WTC11 (cell line): Measurements from ENCODE around the gene KCNS3. TPM values are rescaled to one million over a fixed set of nuclear protein-coding genes. Genes with fewer than 3 reads are reported as not detected.
A peak's percentile ranks its signal among the peaks of the same experiment; 100 is the strongest.
"Not testable (repeated sequence)": the region's sequence is repeated elsewhere in the genome, so short reads cannot be mapped to it uniquely, and the experiment has no call there.

Source experiments
- ATAC-seq: fragments of 200-7000 bp; cut with Tn5 transposase; 2 replicates; pipeline ENCODE4 v1.10.0; 2021; ENCODE audit warnings: mild to moderate bottlenecking, moderate library complexity
- CTCF ChIA-PET: fragments of 300-600 bp; sonication (Branson Sonifier 250); formaldehyde crosslinking; loops from one replicate; lab custom pipeline; 2021; ENCODE audit warnings: antibody characterized with exemption; lab: Charles Lee
- POLR2A ChIA-PET: fragments of 350-600 bp; sonication (Branson Sonifier 250); formaldehyde crosslinking; loops from one replicate; lab custom pipeline; 2021; ENCODE audit warnings: antibody characterized with exemption; lab: Charles Lee
- DNase-seq: peaks from one replicate; pipeline ENCODE4 v3.0.0; 2021; ENCODE audit warnings: low spot score
- H3K27ac Mint-ChIP-seq: 2 replicates; pipeline ENCODE4 v1.8.0; 2021; ENCODE audit warnings: mixed read lengths
- H3K27me3 Mint-ChIP-seq: 2 replicates; pipeline ENCODE4 v1.8.0; 2021; ENCODE audit warnings: low read depth, mild to moderate bottlenecking, moderate library complexity, mixed read lengths
- H3K36me3 Mint-ChIP-seq: 2 replicates; pipeline ENCODE4 v1.8.0; 2021; ENCODE audit warnings: mixed read lengths
- H3K4me1 Mint-ChIP-seq: 2 replicates; pipeline ENCODE4 v1.8.0; 2022; ENCODE audit warnings: mixed read lengths
- H3K4me3 Mint-ChIP-seq: 2 replicates; pipeline ENCODE4 v1.8.0; 2021; ENCODE audit warnings: mild to moderate bottlenecking, moderate library complexity, mixed read lengths
- H3K9me3 Mint-ChIP-seq: 2 replicates; pipeline ENCODE4 v1.8.0; 2021; ENCODE audit warnings: mixed read lengths
- CREM ChIP-seq: sonication (generic); formaldehyde crosslinking; IDR thresholded peaks from 2 replicates; pipeline ENCODE4 v1.8.1; 2022; ENCODE audit warnings: mild to moderate bottlenecking, missing genetic modification reagents, moderate library complexity
- ETV6 ChIP-seq: sonication (generic); formaldehyde crosslinking; IDR thresholded peaks from 2 replicates; pipeline ENCODE4 v1.8.1; 2022; ENCODE audit warnings: mild to moderate bottlenecking, missing genetic modification reagents
- FOXK1 ChIP-seq: sonication (generic); formaldehyde crosslinking; IDR thresholded peaks from 2 replicates; pipeline ENCODE4 v1.8.0; 2022; ENCODE audit warnings: mild to moderate bottlenecking, moderate library complexity, missing genetic modification reagents
- GRHL2 ChIP-seq: fragments of 250-450 bp; sonication (Bioruptor Pico); IDR thresholded peaks from 2 replicates; pipeline ENCODE4 v1.8.0; 2022; ENCODE audit warnings: mild to moderate bottlenecking, moderate library complexity; ENCODE audit not compliant: insufficient replicate concordance, severe bottlenecking
- GTF2I ChIP-seq: fragments of 250-450 bp; sonication (Bioruptor Pico); conservative IDR thresholded peaks from 2 replicates; pipeline ENCODE4 v1.4.0; 2021; ENCODE audit warnings: mild to moderate bottlenecking
- RORB ChIP-seq: fragments of 250-450 bp; sonication (Bioruptor Pico); IDR thresholded peaks from 2 replicates; pipeline ENCODE4 v1.9.0; 2021; ENCODE audit warnings: mild to moderate bottlenecking
- SMAD3 ChIP-seq: sonication (generic); formaldehyde crosslinking; IDR thresholded peaks from 2 replicates; pipeline ENCODE4 v1.8.0; 2022; ENCODE audit warnings: missing genetic modification reagents, mild to moderate bottlenecking, borderline replicate concordance
- ZBTB21 ChIP-seq: sonication (generic); formaldehyde crosslinking; IDR thresholded peaks from 2 replicates; pipeline ENCODE4 v1.8.1; 2023; ENCODE audit warnings: mild to moderate bottlenecking, missing genetic modification reagents, borderline replicate concordance
- ZNF263 ChIP-seq: sonication (generic); formaldehyde crosslinking; IDR thresholded peaks from 2 replicates; pipeline ENCODE4 v1.8.1; 2022; ENCODE audit warnings: low read depth, mild to moderate bottlenecking, moderate library complexity, missing genetic modification reagents
- ZNF416 ChIP-seq: fragments of 250-450 bp; sonication (Bioruptor Pico); IDR thresholded peaks from 2 replicates; pipeline ENCODE4 v1.9.0; 2021; ENCODE audit warnings: mild to moderate bottlenecking, inconsistent platforms
- total RNA-seq: library from RNA; stranded (reverse); gene quantifications from 3 replicates; pipeline ENCODE4 v1.2.3, GENCODE V29; 2021
- TF ChIP-seq, protein P1 (sequence below): sonication (generic); formaldehyde crosslinking; IDR thresholded peaks from 2 replicates; pipeline ENCODE4 v1.8.0; 2022; ENCODE audit warnings: mild to moderate bottlenecking, missing genetic modification reagents
- TF ChIP-seq, protein P2 (sequence below): sonication (generic); formaldehyde crosslinking; IDR thresholded peaks from 2 replicates; pipeline ENCODE4 v1.8.1; 2022; ENCODE audit warnings: mild to moderate bottlenecking, missing genetic modification reagents, moderate library complexity, borderline replicate concordance
- TF ChIP-seq, protein P3 (sequence below): fragments of 250-450 bp; sonication (Bioruptor Pico); IDR thresholded peaks from 2 replicates; pipeline ENCODE4 v2.1.2; 2022; ENCODE audit warnings: mild to moderate bottlenecking, moderate library complexity
- TF ChIP-seq, protein P4 (sequence below): fragments of 250-450 bp; sonication (Bioruptor Pico); IDR thresholded peaks from 2 replicates; pipeline ENCODE4 v1.9.0; 2021; ENCODE audit warnings: moderate library complexity, mild to moderate bottlenecking, inconsistent platforms, borderline replicate concordance
- TF ChIP-seq, protein P5 (sequence below): sonication (generic); formaldehyde crosslinking; IDR thresholded peaks from 2 replicates; pipeline ENCODE4 v1.8.1; 2023; ENCODE audit warnings: mild to moderate bottlenecking, missing genetic modification reagents, moderate library complexity
- TF ChIP-seq, protein P6 (sequence below): sonication (generic); formaldehyde crosslinking; conservative IDR thresholded peaks from 2 replicates; pipeline ENCODE4 v1.8.1; 2022; ENCODE audit warnings: mild to moderate bottlenecking, missing genetic modification reagents

The KCNS3 gene
- total RNA-seq, 1 experiment from 2014 or later = 25.2 TPM

DNA sequence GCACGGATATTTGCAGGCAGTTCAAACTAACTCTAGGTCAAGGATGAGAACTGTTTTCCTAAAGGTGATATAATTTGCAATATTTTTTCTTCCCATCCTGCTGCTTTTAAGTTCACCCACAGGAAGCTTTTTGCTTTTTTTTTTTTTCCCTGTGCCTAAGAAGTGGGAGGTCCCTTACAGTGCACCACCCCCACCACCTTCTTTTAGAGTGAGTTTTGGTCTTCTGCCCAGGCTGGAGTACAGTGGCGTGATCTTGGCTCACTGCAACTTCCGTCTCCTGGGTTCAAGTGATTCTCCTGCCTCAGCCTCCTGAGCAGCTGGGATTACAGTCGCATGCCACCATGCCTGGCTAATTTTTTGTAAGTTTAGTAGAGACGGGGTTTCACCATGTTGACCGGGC is 82.5 kb downstream of the KCNS3 start:
- Mint-ChIP-seq H3K27ac (no peak overlapping the region), H3K36me3 (no peaks in the 10 kb centered on the region), H3K27me3 (no peaks in the 10 kb centered on the region), H3K4me3 (no peak overlapping the region), H3K4me1 (peaks cover 13% of the 10 kb centered on the region), H3K9me3 (no peaks in the 10 kb centered on the region)
- DNase-seq (no peak), ATAC-seq (no peak)
- ChIA-PET POLR2A (no interaction called here), CTCF (no interaction called here)
- TF ChIP-seq, protein P1, sequence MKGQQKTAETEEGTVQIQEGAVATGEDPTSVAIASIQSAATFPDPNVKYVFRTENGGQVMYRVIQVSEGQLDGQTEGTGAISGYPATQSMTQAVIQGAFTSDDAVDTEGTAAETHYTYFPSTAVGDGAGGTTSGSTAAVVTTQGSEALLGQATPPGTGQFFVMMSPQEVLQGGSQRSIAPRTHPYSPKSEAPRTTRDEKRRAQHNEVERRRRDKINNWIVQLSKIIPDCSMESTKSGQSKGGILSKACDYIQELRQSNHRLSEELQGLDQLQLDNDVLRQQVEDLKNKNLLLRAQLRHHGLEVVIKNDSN (CRISPR knock-in tag) = no peak
- TF ChIP-seq GTF2I = no peak
- TF ChIP-seq, protein P2, sequence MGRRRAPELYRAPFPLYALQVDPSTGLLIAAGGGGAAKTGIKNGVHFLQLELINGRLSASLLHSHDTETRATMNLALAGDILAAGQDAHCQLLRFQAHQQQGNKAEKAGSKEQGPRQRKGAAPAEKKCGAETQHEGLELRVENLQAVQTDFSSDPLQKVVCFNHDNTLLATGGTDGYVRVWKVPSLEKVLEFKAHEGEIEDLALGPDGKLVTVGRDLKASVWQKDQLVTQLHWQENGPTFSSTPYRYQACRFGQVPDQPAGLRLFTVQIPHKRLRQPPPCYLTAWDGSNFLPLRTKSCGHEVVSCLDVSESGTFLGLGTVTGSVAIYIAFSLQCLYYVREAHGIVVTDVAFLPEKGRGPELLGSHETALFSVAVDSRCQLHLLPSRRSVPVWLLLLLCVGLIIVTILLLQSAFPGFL (CRISPR knock-in tag) = no peak
- TF ChIP-seq, protein P3, sequence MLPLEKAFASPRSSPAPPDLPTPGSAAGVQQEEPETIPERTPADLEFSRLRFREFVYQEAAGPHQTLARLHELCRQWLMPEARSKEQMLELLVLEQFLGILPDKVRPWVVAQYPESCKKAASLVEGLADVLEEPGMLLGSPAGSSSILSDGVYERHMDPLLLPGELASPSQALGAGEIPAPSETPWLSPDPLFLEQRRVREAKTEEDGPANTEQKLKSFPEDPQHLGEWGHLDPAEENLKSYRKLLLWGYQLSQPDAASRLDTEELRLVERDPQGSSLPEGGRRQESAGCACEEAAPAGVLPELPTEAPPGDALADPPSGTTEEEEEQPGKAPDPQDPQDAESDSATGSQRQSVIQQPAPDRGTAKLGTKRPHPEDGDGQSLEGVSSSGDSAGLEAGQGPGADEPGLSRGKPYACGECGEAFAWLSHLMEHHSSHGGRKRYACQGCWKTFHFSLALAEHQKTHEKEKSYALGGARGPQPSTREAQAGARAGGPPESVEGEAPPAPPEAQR (CRISPR knock-in tag) = no peak

DNA sequence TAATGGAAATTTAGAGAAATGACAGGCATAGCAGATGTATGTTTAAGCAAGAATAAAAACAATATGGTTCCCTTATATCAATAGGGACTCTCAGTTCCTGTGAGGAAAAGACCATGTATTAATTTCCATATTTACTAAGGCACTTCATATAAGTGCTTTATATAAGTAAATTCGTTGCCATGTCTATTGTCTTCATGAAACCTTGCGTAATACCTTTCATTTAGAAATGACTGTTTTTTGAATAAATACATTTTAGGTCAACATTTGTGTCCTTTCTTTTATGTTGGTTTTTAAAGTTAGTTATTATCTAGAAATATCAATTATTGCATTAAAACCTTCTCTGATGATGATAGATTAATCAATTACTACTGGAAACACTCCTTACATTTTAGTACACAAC is 83.3 kb downstream of the KCNS3 start:
- Mint-ChIP-seq H3K4me3 (no peak overlapping the region), H3K36me3 (no peaks in the 10 kb centered on the region), H3K9me3 (no peaks in the 10 kb centered on the region), H3K27me3 (no peaks in the 10 kb centered on the region), H3K27ac (no peak overlapping the region), H3K4me1 (peaks cover 13% of the 10 kb centered on the region)
- ATAC-seq (no peak), DNase-seq (no peak)
- TF ChIP-seq, protein P4, sequence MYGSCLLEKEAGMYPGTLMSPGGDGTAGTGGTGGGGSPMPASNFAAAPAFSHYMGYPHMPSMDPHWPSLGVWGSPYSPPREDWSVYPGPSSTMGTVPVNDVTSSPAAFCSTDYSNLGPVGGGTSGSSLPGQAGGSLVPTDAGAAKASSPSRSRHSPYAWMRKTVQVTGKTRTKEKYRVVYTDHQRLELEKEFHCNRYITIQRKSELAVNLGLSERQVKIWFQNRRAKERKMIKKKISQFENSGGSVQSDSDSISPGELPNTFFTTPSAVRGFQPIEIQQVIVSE (CRISPR knock-in tag) = no peak
- TF ChIP-seq ZNF263 (CRISPR knock-in tag) (no peak), GRHL2 (CRISPR knock-in tag) (no peak), ZNF416 (no peak), FOXK1 (CRISPR knock-in tag) (no peak), RORB (CRISPR knock-in tag) (no peak), ETV6 (no peak), ZBTB21 (CRISPR knock-in tag) (no peak), SMAD3 (CRISPR knock-in tag) (no peak)
- ChIA-PET POLR2A (no interaction called here), CTCF (no interaction called here)

DNA sequence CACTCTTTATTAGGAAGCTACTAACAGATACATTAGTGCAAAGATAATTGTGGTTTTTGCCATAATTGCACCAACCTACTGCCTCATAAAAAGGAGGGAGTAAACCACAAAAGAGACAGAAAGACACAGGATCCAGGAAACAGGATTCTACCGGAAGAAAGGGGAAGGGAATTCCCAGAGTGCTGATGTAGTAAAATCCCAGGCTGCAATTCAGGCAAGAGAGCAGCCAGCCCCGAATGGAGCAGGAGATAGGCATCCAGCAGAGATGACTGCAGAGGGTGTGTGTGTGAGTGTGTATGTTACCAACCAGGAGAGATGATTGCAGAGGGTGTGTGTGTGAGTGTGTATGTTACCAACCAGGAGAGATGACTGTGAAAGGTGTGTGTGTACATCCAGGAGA is 84.4 kb downstream of the KCNS3 start:
- no peak for DNase-seq
- ChIA-PET POLR2A (no interaction called here), CTCF (no interaction called here)
- Mint-ChIP-seq H3K4me1 (peaks cover 13% of the 10 kb centered on the region), H3K9me3 (no peaks in the 10 kb centered on the region), H3K27me3 (no peaks in the 10 kb centered on the region), H3K4me3 (no peak overlapping the region), H3K36me3 (no peaks in the 10 kb centered on the region), H3K27ac (peak overlapping the region; percentile 13; the same call in 1 of the 2 replicates)
- TF ChIP-seq SMAD3 (CRISPR knock-in tag) = no peak
- TF ChIP-seq, protein P5, sequence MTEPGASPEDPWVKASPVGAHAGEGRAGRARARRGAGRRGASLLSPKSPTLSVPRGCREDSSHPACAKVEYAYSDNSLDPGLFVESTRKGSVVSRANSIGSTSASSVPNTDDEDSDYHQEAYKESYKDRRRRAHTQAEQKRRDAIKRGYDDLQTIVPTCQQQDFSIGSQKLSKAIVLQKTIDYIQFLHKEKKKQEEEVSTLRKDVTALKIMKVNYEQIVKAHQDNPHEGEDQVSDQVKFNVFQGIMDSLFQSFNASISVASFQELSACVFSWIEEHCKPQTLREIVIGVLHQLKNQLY = no peak
- no peak for TF ChIP-seq CREM (CRISPR knock-in tag)
- TF ChIP-seq, protein P6, sequence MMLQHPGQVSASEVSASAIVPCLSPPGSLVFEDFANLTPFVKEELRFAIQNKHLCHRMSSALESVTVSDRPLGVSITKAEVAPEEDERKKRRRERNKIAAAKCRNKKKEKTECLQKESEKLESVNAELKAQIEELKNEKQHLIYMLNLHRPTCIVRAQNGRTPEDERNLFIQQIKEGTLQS = no peak
- peak; percentile 62 for ATAC-seq

DNA sequence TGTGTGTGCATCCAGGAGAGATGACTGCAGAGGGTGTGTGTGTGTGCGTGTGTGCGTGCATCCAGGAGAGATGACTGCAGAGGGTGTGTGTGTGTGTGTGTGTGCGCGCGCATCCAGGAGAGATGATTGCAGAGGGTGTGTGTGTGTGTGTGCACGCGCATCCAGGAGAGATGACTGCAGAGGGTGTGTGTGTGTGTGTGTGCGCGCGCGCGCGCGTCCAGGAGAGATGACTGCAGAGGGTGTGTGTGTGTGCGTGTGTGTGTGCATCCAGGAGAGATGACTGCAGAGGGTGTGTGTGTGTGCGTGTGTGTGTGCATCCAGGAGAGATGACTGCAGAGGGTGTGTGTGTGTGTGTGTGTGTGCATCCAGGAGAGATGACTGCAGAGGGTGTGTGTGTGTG is 85.1 kb downstream of the KCNS3 start:
- H3K27me3 Mint-ChIP-seq, H3K4me3 Mint-ChIP-seq, H3K36me3 Mint-ChIP-seq, H3K27ac Mint-ChIP-seq, CTCF ChIA-PET, POLR2A ChIA-PET, DNase-seq, H3K9me3 Mint-ChIP-seq, ATAC-seq: not testable (repeated sequence)
- peaks cover 12% of the 10 kb centered on the region for H3K4me1 Mint-ChIP-seq
